Measurements from ENCODE around the gene BCL11B.

DNA sequence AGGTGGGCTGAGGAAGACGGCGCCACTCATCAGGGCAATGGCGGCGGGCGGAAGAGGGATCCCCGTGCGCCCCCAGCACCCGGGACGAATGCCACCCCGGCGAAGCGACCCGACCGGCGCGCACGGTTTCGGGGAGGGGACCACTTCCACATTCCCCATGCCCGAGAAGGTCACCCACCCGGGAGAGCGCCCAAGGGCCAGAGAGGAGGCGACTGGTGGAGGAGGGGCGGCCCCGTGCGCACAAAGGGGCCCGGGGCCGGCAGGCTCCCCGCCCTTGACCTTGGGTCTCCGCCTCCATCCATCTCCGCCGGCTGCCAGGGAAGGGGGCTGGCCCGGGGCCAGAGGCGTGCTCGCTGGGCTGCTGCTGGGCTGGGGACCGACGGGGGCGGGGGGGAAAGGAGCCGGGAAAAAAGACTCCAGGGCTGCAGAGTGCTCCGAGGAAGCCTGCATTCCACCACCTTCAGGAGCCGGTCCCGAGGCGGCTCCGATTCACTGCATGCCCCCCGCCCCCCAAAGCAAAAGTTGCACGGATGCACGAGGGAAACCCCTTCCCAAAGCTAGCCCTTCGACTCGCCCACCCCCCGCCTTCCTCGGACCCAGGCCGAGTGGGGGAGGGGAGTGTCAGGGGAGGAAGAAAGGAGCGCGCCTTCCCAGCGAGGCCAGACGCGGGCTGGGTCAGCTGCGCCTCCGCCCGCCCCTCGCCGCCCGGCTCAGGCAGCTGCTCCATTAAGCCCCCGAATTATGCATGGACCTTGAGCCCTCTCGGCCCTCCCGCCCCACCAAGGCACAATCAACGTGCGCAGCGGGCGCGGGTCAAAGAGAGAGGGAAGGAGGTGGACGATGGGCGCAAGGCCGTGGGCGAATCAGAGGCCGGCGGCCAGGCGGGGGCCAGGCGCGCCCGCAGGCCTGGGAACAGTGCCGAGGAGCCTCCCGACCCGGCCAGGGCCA is 26.2 kb downstream of the BCL11B start:
- TF ChIP-seq CTCF (IDR thresholded peaks at IDR 0.05; ENCODE audit: poor library complexity), result no peak
- TF ChIP-seq EZH2phosphoT487 (IDR thresholded peaks at IDR 0.05; ENCODE audit: low read depth, severe bottlenecking, unreplicated experiment), result no peak
- no peak for TF ChIP-seq EZH2 (IDR thresholded peaks at IDR 0.05; ENCODE audit: borderline replicate concordance)
